Mucosa of stomach (tissue), 1 donor: Measurements from ENCODE around the gene EPB41.

Experiments
- H3K27me3 ChIP-seq: one replicate; pipeline ENCODE4 v1.7.0; 2013; ENCODE audit warnings: mild to moderate bottlenecking, low read length; ENCODE audit not compliant: control insufficient read depth, insufficient read depth
- H3K36me3 ChIP-seq: one replicate; pipeline ENCODE4 v1.7.0; 2013; ENCODE audit warnings: low read length; ENCODE audit not compliant: control insufficient read depth, insufficient read depth
- H3K4me1 ChIP-seq: one replicate; pipeline ENCODE4 v1.7.0; 2013; ENCODE audit warnings: mild to moderate bottlenecking, low read length; ENCODE audit not compliant: control insufficient read depth, insufficient read depth
- H3K4me3 ChIP-seq: one replicate; pipeline ENCODE4 v1.7.0; 2013; ENCODE audit warnings: low read length
- H3K9ac ChIP-seq: one replicate; pipeline ENCODE4 v1.7.0; 2013; ENCODE audit warnings: mild to moderate bottlenecking, low read length, moderate library complexity
- H3K9me3 ChIP-seq: one replicate; pipeline ENCODE4 v1.7.0; 2013; ENCODE audit warnings: mild to moderate bottlenecking, low read length, moderate library complexity; ENCODE audit not compliant: control insufficient read depth
- donor health status: Pancreatic carcinoma.

The EPB41 gene

DNA sequence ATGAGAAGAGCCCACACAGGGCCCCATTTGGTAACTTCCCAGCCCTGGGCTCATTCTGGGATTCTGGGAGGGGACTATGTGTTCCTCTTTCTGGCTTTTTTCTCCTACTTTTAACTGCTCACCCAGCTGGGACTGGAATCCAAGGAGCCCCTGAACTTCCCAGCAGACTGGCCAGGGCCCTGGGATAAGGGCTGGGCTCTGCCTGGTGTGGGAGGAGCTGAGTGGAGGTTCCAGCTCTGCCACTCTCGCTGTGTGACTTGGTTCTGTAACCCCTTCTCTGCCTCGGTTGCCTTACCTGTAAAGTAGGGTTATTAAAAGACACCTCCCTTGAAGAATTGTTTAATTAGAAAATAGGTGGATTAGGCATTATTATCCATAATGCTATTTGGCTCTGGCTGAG lies 19.6 kb upstream of the EPB41 start:
- Histone ChIP-seq H3K9me3 (no peaks in the 10 kb centered on the region), H3K4me1 (peaks cover 7% of the 10 kb centered on the region), H3K36me3 (no peaks in the 10 kb centered on the region), H3K27me3 (no peaks in the 10 kb centered on the region), H3K9ac (no peak overlapping the region), H3K4me3 (no peak overlapping the region)

GRCh38 chr1:28895896-28896608 lies 18.3 kb upstream of the EPB41 start:
- no peak overlapping the region for H3K9ac ChIP-seq
- no peak overlapping the region for H3K4me3 ChIP-seq
- H3K27me3 ChIP-seq = no peaks in the 10 kb centered on the region
- H3K4me1 ChIP-seq = peaks cover 7% of the 10 kb centered on the region
- no peaks in the 10 kb centered on the region for H3K9me3 ChIP-seq
- H3K36me3 ChIP-seq = no peaks in the 10 kb centered on the region

- Histone ChIP-seq H3K27me3 (no peaks in the 10 kb centered on the region), H3K9me3 (no peaks in the 10 kb centered on the region), H3K9ac (no peak overlapping the region), H3K4me3 (no peak overlapping the region), H3K4me1 (peaks cover 7% of the 10 kb centered on the region), H3K36me3 (no peaks in the 10 kb centered on the region)
These were observed 17.8 kb upstream of the EPB41 start for GRCh38 chr1:28896609-28896986.

- H3K4me1 ChIP-seq = peaks cover 7% of the 10 kb centered on the region
- no peak overlapping the region for H3K4me3 ChIP-seq
- no peaks in the 10 kb centered on the region for H3K9me3 ChIP-seq
- no peak overlapping the region for H3K9ac ChIP-seq
- no peaks in the 10 kb centered on the region for H3K27me3 ChIP-seq
- no peaks in the 10 kb centered on the region for H3K36me3 ChIP-seq
These were observed 16.6 kb upstream of the EPB41 start for GRCh38 chr1:28897789-28898188.

GRCh38 chr1:28898405-28898881 lies 15.9 kb upstream of the EPB41 start:
- Histone ChIP-seq H3K4me1 (peaks cover 7% of the 10 kb centered on the region), H3K36me3 (no peaks in the 10 kb centered on the region), H3K27me3 (no peaks in the 10 kb centered on the region), H3K9me3 (no peaks in the 10 kb centered on the region), H3K9ac (no peak overlapping the region), H3K4me3 (no peak overlapping the region)

DNA sequence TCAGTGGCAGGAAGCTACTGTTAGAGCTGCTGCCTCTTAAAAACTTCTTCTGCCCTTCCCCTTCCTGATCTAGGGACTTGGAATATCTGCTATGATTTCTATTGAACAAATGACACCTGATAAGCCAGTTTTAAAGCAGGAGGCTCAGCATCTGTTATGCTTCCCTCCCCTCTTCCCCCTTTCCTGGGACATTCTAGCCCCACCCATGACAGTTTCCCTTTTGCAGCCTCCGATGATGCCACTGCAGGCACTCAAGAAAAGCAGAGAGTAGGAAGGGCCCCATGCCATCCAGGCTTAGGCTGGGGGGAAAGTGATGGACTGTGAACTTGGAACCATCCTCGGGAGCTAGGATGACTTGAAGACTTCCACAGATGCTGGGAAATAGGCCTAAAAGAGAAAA lies 15.1 kb upstream of the EPB41 start:
- Histone ChIP-seq H3K4me3 (no peak overlapping the region), H3K9me3 (no peaks in the 10 kb centered on the region), H3K4me1 (peaks cover 7% of the 10 kb centered on the region), H3K9ac (no peak overlapping the region), H3K36me3 (no peaks in the 10 kb centered on the region), H3K27me3 (no peaks in the 10 kb centered on the region)

GRCh38 chr1:28900562-28900961 lies 13.8 kb upstream of the EPB41 start:
- peaks cover 7% of the 10 kb centered on the region for H3K4me1 ChIP-seq
- H3K4me3 ChIP-seq = no peak overlapping the region
- no peaks in the 10 kb centered on the region for H3K27me3 ChIP-seq
- no peaks in the 10 kb centered on the region for H3K9me3 ChIP-seq
- no peak overlapping the region for H3K9ac ChIP-seq
- H3K36me3 ChIP-seq = no peaks in the 10 kb centered on the region

DNA sequence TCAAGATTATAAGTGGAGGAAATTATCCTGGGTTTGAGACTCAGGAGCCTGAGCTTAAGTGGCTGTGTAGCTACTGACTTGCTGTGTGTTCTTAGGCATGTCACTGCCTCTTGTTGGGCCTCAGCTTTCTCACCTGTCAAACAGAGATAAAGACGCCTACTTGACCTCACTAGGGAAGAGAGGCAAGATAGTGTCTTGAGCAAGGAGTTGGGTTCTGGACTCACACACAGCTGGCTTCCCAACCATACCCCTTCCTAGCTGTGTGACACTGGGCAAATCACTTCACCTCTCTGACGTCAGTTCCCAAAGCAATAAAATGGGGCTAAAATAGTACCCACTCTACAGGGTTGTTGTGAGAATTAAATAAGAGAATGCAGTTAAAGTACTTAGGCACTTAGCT lies 11.6 kb upstream of the EPB41 start:
- Histone ChIP-seq H3K36me3 (no peaks in the 10 kb centered on the region), H3K9me3 (no peaks in the 10 kb centered on the region), H3K4me1 (peaks cover 7% of the 10 kb centered on the region), H3K4me3 (no peak overlapping the region), H3K27me3 (no peaks in the 10 kb centered on the region), H3K9ac (no peak overlapping the region)

- Histone ChIP-seq H3K4me3 (no peak overlapping the region), H3K27me3 (no peaks in the 10 kb centered on the region), H3K36me3 (no peaks in the 10 kb centered on the region), H3K4me1 (no peaks in the 10 kb centered on the region), H3K9ac (no peak overlapping the region), H3K9me3 (no peaks in the 10 kb centered on the region)
These were observed 8.3 kb upstream of the EPB41 start for GRCh38 chr1:28905921-28906666.

DNA sequence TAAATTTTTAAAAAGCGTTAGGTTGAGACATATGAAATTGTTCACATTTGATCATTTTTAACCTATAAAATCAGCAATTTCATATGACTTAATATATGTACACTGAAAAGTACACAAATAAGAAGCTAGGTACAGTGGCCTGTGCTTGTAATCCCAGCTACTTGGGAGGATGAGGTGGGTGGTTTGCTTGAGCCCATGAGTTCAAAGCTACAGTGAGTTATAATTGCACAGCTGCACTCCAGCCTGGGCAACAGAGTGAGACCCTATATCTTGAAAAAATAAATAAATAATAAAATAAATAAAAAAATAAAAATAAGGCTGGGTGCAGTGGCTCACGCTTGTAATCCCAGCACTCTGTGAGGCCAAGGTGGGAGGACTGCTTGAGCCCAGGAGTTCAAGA lies 5.2 kb upstream of the EPB41 start:
- Histone ChIP-seq H3K9me3 (no peaks in the 10 kb centered on the region), H3K4me3 (no peak overlapping the region), H3K27me3 (no peaks in the 10 kb centered on the region), H3K9ac (no peak overlapping the region), H3K36me3 (no peaks in the 10 kb centered on the region), H3K4me1 (peaks cover 7% of the 10 kb centered on the region)

DNA sequence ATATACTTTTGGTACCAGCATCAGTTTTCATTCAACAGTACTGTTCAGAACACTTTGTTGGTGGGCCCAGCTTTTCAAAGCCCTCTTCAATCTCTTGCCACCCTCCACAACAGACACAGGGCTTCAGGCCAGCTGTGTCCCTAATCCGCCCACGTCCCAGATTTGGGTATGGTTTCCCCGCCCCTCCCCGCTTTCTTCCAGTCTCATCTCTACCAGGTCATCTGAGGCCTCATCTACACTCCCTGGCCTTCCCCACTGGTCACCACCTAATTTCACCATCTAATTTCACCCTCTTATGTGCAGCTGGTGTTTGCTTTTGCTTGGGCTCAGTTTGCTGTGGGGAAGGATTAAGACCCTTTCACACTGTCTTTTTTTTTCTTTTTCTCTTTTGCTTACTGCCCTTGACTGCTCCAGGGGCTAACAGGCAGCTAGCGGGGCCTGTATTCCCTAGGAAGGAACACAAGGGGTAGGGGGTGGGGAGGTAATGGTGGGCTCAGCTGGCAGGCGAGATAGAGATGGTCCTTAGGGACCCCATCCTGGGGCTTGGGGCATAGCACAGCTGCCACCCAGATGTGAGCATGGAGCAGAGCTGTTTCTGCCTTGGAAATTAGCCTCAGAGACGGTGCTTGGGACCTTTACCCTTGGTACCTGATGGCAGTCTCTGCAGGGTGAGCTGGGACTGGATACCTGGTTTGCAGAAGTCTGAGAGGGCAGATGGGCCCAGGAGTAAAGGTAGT lies 3.8 kb upstream of the EPB41 start:
- Histone ChIP-seq H3K36me3 (no peaks in the 10 kb centered on the region), H3K4me1 (peaks cover 8% of the 10 kb centered on the region), H3K9ac (no peak overlapping the region), H3K4me3 (no peak overlapping the region), H3K27me3 (no peaks in the 10 kb centered on the region), H3K9me3 (no peaks in the 10 kb centered on the region)

DNA sequence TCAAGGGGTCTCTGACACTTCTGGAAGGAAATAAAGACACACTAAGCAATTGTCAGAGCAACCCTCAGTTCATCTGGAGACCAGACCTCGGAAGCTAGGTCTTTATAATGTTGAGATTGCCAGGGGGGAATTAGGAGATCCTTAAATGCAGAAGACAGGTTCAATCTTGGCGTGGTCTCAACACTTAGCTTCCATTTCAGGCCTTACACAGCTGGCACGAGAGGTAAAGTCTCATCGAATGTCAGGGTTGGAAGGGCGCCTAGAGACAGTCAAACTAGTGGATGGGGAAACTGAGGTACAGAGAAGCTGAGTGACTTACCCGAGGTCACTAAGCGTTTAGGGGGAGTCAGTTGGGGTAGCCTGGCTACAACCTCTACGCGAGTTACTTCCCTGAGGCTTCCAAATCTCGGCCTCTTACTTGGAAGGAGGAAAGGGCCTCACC lies 562 bp upstream of the EPB41 start:
- Histone ChIP-seq H3K9me3 (no peaks in the 10 kb centered on the region), H3K4me1 (peaks cover 8% of the 10 kb centered on the region), H3K36me3 (no peaks in the 10 kb centered on the region), H3K9ac (peak overlapping the region; percentile 28), H3K27me3 (no peaks in the 10 kb centered on the region), H3K4me3 (peak overlapping the region; percentile 34)
